Body of pancreas (tissue), 4 donors: Measurements from ENCODE around the gene GIMD1.

Experiments used
- CTCF ChIP-seq, 7 experiments: fragments of 450-650 bp in 4 of 7; fragments of 200-600 bp in 3 of 7; sonication (generic) in 3 of 7; IDR thresholded peaks; one replicate each; pipeline ENCODE4 v1.5.1; 2016 to 2019; ENCODE audit warnings: antibody characterized with exemption in 7 of 7
- POLR2A ChIP-seq, 3 donors: fragments of 450-650 bp; IDR thresholded peaks; one replicate each; pipeline ENCODE4 v1.6.1; 2016; ENCODE audit warnings: antibody characterized with exemption in 3 of 3, mild to moderate bottlenecking in 2 of 3

GRCh38 chr4:106362086-106362825 is 6.3 kb downstream of the GIMD1 start:
- TF ChIP-seq CTCF (IDR thresholded peaks at IDR 0.05): no peak
- no peak for TF ChIP-seq POLR2A (IDR thresholded peaks at IDR 0.05)
